Kidney (tissue), 14 donors: Measurements from ENCODE around the gene UNC13B. TPM values are rescaled to one million over a fixed set of nuclear protein-coding genes. Genes with fewer than 3 reads are reported as not detected.

ENCODE experiments used
- DNase-seq, 5 donors: peaks; one replicate each; pipeline ENCODE4 v3.0.0-alpha.2; 2013 to 2020
- FAIRE-seq: peaks from 2 replicates; lab custom pipeline; 2012; peaks lifted over from hg19 to GRCh38; lab: Jason Lieb, UNC
- H3K27ac ChIP-seq, 2 donors: one replicate each; pipeline ENCODE4 v1.7.0; 2013; ENCODE audit warnings: low read depth in 2 of 2, low read length in 2 of 2, inconsistent platforms in 1 of 2
- H3K27me3 ChIP-seq: one replicate; pipeline ENCODE4 v1.7.1; 2013; ENCODE audit warnings: low read length, inconsistent platforms; ENCODE audit not compliant: control insufficient read depth, insufficient read depth
- H3K36me3 ChIP-seq, 3 donors: one replicate each; pipeline versions ENCODE4 v1.7.0 to v1.7.1; 2013; ENCODE audit warnings: low read length in 3 of 3, control low read depth in 1 of 3, inconsistent platforms in 1 of 3; ENCODE audit not compliant: insufficient read depth in 3 of 3, control insufficient read depth in 2 of 3
- H3K4me1 ChIP-seq, 3 donors: one replicate each; pipeline versions ENCODE4 v1.7.0 to v1.7.1; 2013; ENCODE audit warnings: low read length in 3 of 3, inconsistent platforms in 1 of 3, low read depth in 1 of 3; ENCODE audit not compliant: control insufficient read depth in 2 of 3, insufficient read depth in 2 of 3
- H3K4me3 ChIP-seq, 3 donors: one replicate each; pipeline versions ENCODE4 v1.7.0 to v1.8.1; 2013; ENCODE audit warnings: low read length in 3 of 3, control low read depth in 1 of 3, inconsistent platforms in 1 of 3
- H3K9ac ChIP-seq, 3 donors: one replicate each; pipeline versions ENCODE4 v1.7.0 to v1.7.1; 2013; ENCODE audit warnings: low read length in 3 of 3, control low read depth in 1 of 3, inconsistent platforms in 1 of 3
- H3K9me3 ChIP-seq, 3 donors: one replicate each; pipeline versions ENCODE4 v1.7.0 to v1.7.1; 2013; ENCODE audit warnings: low read length in 3 of 3, control low read depth in 1 of 3, inconsistent platforms in 1 of 3; ENCODE audit not compliant: control insufficient read depth in 2 of 3, insufficient read depth in 1 of 3
- CTCF ChIP-seq: IDR thresholded peaks from 3 replicates; pipeline ENCODE4 v1.5.1; 2012; ENCODE audit warnings: mild to moderate bottlenecking, moderate library complexity, borderline replicate concordance; ENCODE audit not compliant: insufficient read depth; ENCODE audit errors: extremely low read depth
- intact Hi-C: fragments of 100-400 bp; cut with DNase I; formaldehyde crosslinking; loops from one replicate; pipeline ENCODE4 v1.11.1; 2022
- polyA plus RNA-seq: library from polyadenylated mRNA; stranded (reverse); fragments of 350-450 nt; fragmentation: Illumina TruSeq; extraction: RNeasy Lipid Tissue Mini Kit (QIAGEN cat#74804); gene quantifications from one replicate; pipeline ENCODE4 v1.2.3, GENCODE V29; 2014; ENCODE audit warnings: low read depth, low replicate concordance; ENCODE audit not compliant: insufficient read depth
- total RNA-seq: library from RNA; stranded (reverse); fragmentation: NEBNext Ultra II Directional; extraction: Animal tissue kit (Norgen Biotek cat#: 25700); gene quantifications from one replicate; pipeline ENCODE4 v1.2.1, GENCODE V29; 2021
- donor health status: control.
- donor health status: control.
- donor health status: control.
- donor health status: control.
- donor health status: control.
- donor health status: DM: yes; HTN: yes; CAD: no.
- donor health status: Normal renal cell carcinoma (clear cell type).

The UNC13B gene
- total and polyA plus RNA-seq, 2 donors from 2014 or later = 20.8 to 43.6 TPM

- no peaks in the 10 kb centered on the region for H3K4me1 ChIP-seq
- H3K27me3 ChIP-seq = no peaks in the 10 kb centered on the region
- H3K4me3 ChIP-seq = no peak overlapping the region
- no peak overlapping the region for H3K9ac ChIP-seq
- FAIRE-seq (no peak), DNase-seq (no peak)
- no peaks in the 10 kb centered on the region for H3K9me3 ChIP-seq
- H3K27ac ChIP-seq = no peak overlapping the region
- TF ChIP-seq CTCF = no peak
- intact Hi-C loops = no loop called here
- H3K36me3 ChIP-seq = no peaks in the 10 kb centered on the region
Measured at GRCh38 chr9:35446012-35446411, 284.2 kb downstream of the UNC13B start.

DNA sequence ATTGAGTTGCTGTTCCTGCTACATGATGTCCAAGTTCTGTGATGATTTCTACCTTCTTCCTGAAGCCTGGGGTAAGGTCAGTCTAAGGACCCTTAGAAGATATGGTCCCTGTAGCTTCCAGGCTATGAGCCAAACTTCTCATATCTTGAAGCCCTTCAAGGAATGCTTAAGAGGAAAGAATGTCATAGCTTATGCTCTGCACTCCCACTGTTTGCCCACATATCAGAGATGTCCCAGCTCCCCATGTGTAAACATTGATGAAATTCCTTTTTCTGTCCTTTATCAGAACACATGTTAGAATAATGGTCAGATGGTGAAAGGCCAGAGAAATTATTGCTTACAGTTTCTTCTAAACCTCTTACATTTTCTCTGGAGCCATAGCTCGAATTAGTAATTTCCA, 286.7 kb downstream of the UNC13B start:
- H3K4me3 ChIP-seq = no peak overlapping the region
- no peaks in the 10 kb centered on the region for H3K27me3 ChIP-seq
- H3K4me1 ChIP-seq = no peaks in the 10 kb centered on the region
- DNase-seq = peak in 1 of 5 donors; percentile 0
- no peak overlapping the region for H3K9ac ChIP-seq
- intact Hi-C loops = no loop called here
- H3K36me3 ChIP-seq = no peaks in the 10 kb centered on the region
- no peak overlapping the region for H3K27ac ChIP-seq
- no peak for FAIRE-seq
- H3K9me3 ChIP-seq = no peaks in the 10 kb centered on the region
- TF ChIP-seq CTCF = no peak

GRCh38 chr9:35452481-35452880, 290.7 kb downstream of the UNC13B start:
- Histone ChIP-seq H3K4me3 (no peak overlapping the region), H3K9me3 (no peaks in the 10 kb centered on the region), H3K4me1 (no peaks in the 10 kb centered on the region), H3K27me3 (no peaks in the 10 kb centered on the region), H3K36me3 (no peaks in the 10 kb centered on the region), H3K9ac (no peak overlapping the region), H3K27ac (no peak overlapping the region)
- DNase-seq (no peak), FAIRE-seq (no peak)
- no peak for TF ChIP-seq CTCF
- intact Hi-C loops = no loop called here

DNA sequence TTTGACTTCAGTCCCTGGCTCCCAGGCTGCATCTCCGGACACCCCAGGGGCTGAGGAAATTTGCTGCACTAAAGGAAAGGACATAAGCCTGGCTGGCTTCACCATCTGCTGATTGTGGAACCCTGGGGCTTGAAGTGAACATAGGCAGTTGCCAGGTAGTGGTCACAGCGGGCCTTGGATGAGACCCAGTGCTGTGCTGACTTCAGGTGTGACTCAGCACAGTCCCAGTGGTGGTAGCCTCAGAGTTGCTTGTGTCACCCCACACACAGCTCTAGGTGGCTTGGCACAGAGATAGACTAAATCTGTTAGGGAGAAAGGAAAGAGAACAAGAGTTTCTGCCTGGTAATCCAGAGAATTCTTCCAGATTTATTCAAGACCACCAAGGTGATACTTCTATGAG, 292.0 kb downstream of the UNC13B start:
- Histone ChIP-seq H3K27me3 (no peaks in the 10 kb centered on the region), H3K4me1 (no peaks in the 10 kb centered on the region), H3K9ac (no peak overlapping the region), H3K27ac (no peak overlapping the region), H3K9me3 (no peaks in the 10 kb centered on the region), H3K4me3 (no peak overlapping the region), H3K36me3 (no peaks in the 10 kb centered on the region)
- no peak for TF ChIP-seq CTCF
- intact Hi-C loops = no loop called here
- DNase-seq (no peak), FAIRE-seq (no peak)
